ENCODE results near the gene TFDP2. TPM values are rescaled to one million over a fixed set of nuclear protein-coding genes. Genes with fewer than 3 reads are reported as not detected.

The TFDP2 gene
- total RNA-seq, 1 donor from 2014 or later = 41.3 TPM

GRCh38 chr3:141969711-141970110, 179.6 kb downstream of the TFDP2 start:
- TF ChIP-seq CTCF (IDR thresholded peaks at IDR 0.05) = no peak
- H3K4me1 ChIP-seq = no peaks in the 10 kb centered on the region
- no peak for DNase-seq
- H3K36me3 ChIP-seq = peaks cover 14% of the 10 kb centered on the region
- no peaks in the 10 kb centered on the region for H3K9me3 ChIP-seq
- intact Hi-C loops (cut with DNase I) = no loop called here
- no peak for ATAC-seq
- H3K27me3 ChIP-seq (ENCODE audit: low read depth) = no peaks in the 10 kb centered on the region
- no peak overlapping the region for H3K4me3 ChIP-seq
- no peak overlapping the region for H3K27ac ChIP-seq

GRCh38 chr3:141965471-141965870, 183.9 kb downstream of the TFDP2 start:
- no peaks in the 10 kb centered on the region for H3K27me3 ChIP-seq (ENCODE audit: low read depth)
- no peak for DNase-seq
- H3K4me1 ChIP-seq = no peaks in the 10 kb centered on the region
- intact Hi-C loops (cut with DNase I) = no loop called here
- no peak for TF ChIP-seq CTCF (IDR thresholded peaks at IDR 0.05)
- H3K4me3 ChIP-seq = no peak overlapping the region
- no peak overlapping the region for H3K27ac ChIP-seq
- peaks cover 27% of the 10 kb centered on the region for H3K36me3 ChIP-seq
- no peak for ATAC-seq
- H3K9me3 ChIP-seq = no peaks in the 10 kb centered on the region

GRCh38 chr3:141963301-141963700, 186.0 kb downstream of the TFDP2 start:
- no peak overlapping the region for H3K4me3 ChIP-seq
- ATAC-seq (peak in 1 of 2 donors; percentile 21), DNase-seq (no peak)
- no peaks in the 10 kb centered on the region for H3K4me1 ChIP-seq
- no peaks in the 10 kb centered on the region for H3K27me3 ChIP-seq (ENCODE audit: low read depth)
- intact Hi-C loops (cut with DNase I) = no loop called here
- H3K9me3 ChIP-seq = no peaks in the 10 kb centered on the region
- peaks cover 37% of the 10 kb centered on the region for H3K36me3 ChIP-seq
- H3K27ac ChIP-seq = no peak overlapping the region
- no peak for TF ChIP-seq CTCF (IDR thresholded peaks at IDR 0.05)

GRCh38 chr3:141960731-141961130, 188.6 kb downstream of the TFDP2 start:
- intact Hi-C loops (cut with DNase I) = no loop called here
- no peak overlapping the region for H3K27ac ChIP-seq
- no peak for TF ChIP-seq CTCF (IDR thresholded peaks at IDR 0.05)
- no peaks in the 10 kb centered on the region for H3K27me3 ChIP-seq (ENCODE audit: low read depth)
- H3K36me3 ChIP-seq = peaks cover 49% of the 10 kb centered on the region
- no peaks in the 10 kb centered on the region for H3K9me3 ChIP-seq
- DNase-seq = no peak
- no peak overlapping the region for H3K4me3 ChIP-seq
- H3K4me1 ChIP-seq = no peaks in the 10 kb centered on the region
- no peak for ATAC-seq

- H3K9me3 ChIP-seq = no peaks in the 10 kb centered on the region
- TF ChIP-seq CTCF (IDR thresholded peaks at IDR 0.05) = no peak
- intact Hi-C loops (cut with DNase I) = no loop called here
- peaks cover 47% of the 10 kb centered on the region for H3K36me3 ChIP-seq
- ATAC-seq (no peak), DNase-seq (no peak)
- no peaks in the 10 kb centered on the region for H3K27me3 ChIP-seq (ENCODE audit: low read depth)
- H3K27ac ChIP-seq = peak overlapping the region; percentile 10
- H3K4me3 ChIP-seq = no peak overlapping the region
- H3K4me1 ChIP-seq = no peaks in the 10 kb centered on the region
Observed at GRCh38 chr3:141959589-141960554, 189.5 kb downstream of the TFDP2 start.
